ENCODE data around the gene GDI2.

DNA sequence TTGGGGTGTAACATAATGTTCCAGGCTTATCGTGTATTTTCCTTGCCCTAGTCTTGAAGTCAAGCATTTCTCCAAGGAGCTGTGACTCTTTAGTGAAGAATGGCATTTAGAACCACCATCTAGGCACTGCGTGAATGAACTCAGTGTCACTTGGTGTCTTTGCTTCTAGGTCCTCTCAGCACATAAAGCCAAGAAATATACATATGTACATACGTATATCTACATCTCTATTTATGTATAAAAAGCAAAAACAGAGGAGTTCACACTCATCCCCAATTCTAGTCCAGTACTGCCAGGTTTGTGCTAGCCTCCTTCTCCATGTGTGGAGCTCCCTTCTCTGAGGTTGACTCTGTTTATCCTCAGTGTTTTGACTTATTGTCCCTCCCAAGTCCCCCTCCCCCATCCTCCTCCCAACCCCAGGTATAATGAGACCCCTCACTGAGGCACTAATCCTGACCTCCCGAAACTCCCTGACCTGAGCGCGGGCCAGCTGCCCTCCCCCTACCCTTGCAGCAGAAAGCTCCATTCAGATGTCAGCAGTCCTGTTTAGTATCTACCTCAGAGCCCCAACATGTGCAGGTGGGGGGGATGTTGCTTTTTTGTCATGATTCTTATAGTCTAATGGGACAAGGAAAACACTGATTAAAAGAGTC is 61.5 kb downstream of the GDI2 start:
- TF ChIP-seq, protein P1, sequence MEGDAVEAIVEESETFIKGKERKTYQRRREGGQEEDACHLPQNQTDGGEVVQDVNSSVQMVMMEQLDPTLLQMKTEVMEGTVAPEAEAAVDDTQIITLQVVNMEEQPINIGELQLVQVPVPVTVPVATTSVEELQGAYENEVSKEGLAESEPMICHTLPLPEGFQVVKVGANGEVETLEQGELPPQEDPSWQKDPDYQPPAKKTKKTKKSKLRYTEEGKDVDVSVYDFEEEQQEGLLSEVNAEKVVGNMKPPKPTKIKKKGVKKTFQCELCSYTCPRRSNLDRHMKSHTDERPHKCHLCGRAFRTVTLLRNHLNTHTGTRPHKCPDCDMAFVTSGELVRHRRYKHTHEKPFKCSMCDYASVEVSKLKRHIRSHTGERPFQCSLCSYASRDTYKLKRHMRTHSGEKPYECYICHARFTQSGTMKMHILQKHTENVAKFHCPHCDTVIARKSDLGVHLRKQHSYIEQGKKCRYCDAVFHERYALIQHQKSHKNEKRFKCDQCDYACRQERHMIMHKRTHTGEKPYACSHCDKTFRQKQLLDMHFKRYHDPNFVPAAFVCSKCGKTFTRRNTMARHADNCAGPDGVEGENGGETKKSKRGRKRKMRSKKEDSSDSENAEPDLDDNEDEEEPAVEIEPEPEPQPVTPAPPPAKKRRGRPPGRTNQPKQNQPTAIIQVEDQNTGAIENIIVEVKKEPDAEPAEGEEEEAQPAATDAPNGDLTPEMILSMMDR (IDR thresholded peaks at IDR 0.05): no peak
- no peak for TF ChIP-seq POLR2A (IDR thresholded peaks at IDR 0.05)

All from prostate gland (tissue), 2 donors.